Activated T-cell treated with anti-CD3 and anti-CD28 coated beads, Interleukin-2, amount 50 U/mL, for 4 hours (primary cell): Measurements from ENCODE around the gene PIGQ. TPM values are rescaled to one million over a fixed set of nuclear protein-coding genes. Genes with fewer than 3 reads are reported as not detected.

Source experiments
- ATAC-seq, 2 donors: fragments of 200-7000 bp; cut with Tn5 transposase; one replicate each; pipeline ENCODE4 v1.10.0; 2021
- DNase-seq: peaks from one replicate; pipeline ENCODE4 v3.0.0-alpha.2; 2020
- H3K27me3 Mint-ChIP-seq: one replicate; pipeline ENCODE4 v1.8.0; 2021; ENCODE audit warnings: low read depth, mixed read lengths
- H3K36me3 Mint-ChIP-seq: one replicate; pipeline ENCODE4 v1.8.0; 2022; ENCODE audit warnings: mixed read lengths; ENCODE audit not compliant: insufficient read depth
- H3K4me1 Mint-ChIP-seq: one replicate; pipeline ENCODE4 v1.8.0; 2021; ENCODE audit warnings: low read depth, mixed read lengths
- H3K4me3 Mint-ChIP-seq: one replicate; pipeline ENCODE4 v1.8.0; 2021; ENCODE audit warnings: mild to moderate bottlenecking, moderate library complexity, mixed read lengths
- H3K9me3 Mint-ChIP-seq: one replicate; pipeline ENCODE4 v1.8.0; 2021; ENCODE audit warnings: mixed read lengths
- total RNA-seq, 3 donors: library from RNA; stranded (reverse); gene quantifications; one replicate each; pipeline ENCODE4 v1.2.1, GENCODE V29; 2021

Gene PIGQ
- total RNA-seq, 3 donors from 2014 or later: 45.0 to 47.8 (median 46.1) TPM

DNA sequence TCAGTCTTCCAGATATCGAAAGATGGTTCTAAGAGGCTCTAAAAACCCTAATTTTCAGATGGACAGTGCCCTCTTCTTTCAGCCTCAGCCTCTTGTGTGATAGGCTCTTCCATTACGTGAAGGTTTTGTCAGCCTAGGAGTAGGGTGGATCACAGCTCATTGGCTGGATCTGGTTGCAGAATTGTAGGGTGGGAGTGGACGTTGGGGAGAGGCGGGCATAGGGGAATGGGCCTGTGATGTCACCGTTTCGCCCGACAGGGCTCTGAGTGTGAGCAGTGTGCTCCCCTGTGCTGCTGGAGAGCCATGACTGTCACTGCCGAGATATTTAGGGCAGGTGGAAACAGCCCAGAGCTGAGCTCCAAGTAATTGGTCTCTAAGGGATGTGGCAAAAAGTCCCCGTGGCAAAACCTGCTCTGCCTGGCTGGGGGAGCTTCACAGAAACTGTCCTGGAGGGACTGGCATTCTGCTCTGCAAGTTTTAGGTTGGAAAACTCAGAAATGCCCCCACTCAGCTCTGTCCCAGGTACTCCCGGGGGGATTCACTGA lies 54.8 kb downstream of the PIGQ start:
- Mint-ChIP-seq H3K36me3 (no peaks in the 10 kb centered on the region), H3K4me1 (no peaks in the 10 kb centered on the region), H3K4me3 (no peak overlapping the region), H3K9me3 (no peaks in the 10 kb centered on the region), H3K27me3 (no peaks in the 10 kb centered on the region)
- DNase-seq (no peak), ATAC-seq (no peak)

DNA sequence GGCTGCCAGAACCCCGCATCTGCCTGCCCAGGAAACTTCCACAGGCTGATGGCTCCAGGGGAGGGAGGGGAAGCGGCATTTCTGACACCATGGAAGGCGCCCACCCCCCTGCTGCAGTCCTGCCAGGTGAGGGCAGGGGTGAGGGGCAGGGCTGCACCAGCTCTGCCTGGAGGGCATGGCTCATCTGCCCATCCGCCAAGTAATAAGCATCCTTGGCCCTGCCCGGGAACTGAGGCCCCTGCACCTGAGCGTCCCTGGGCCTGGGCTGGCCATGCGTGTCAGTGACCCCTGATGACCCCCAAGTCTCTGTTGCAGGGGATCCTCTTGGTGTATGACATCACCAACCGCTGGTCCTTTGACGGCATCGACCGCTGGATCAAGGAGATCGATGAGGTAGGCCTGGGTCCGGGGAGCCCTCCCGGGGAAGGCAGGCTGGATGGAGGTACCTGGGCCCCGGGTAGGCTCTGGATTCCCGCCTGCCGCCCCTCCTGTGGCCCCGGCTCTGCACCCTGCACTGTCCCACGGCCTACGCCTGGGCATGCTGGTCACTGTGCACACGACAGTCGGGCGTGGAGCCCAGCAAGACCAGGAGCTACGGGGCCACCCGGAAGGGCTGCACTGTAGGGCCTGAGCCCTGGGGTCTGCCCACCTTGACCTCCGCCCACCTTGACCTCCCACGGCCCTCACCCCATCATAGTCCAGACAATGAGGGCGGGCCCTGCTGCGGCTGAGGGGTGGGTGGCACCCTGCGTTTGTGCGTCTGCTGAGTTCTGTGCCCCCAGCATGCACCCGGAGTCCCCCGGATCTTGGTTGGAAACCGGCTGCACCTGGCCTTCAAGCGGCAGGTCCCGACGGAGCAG lies 55.6 kb downstream of the PIGQ start:
- no peaks in the 10 kb centered on the region for H3K4me1 Mint-ChIP-seq
- ATAC-seq (no peak), DNase-seq (no peak)
- no peaks in the 10 kb centered on the region for H3K9me3 Mint-ChIP-seq
- H3K27me3 Mint-ChIP-seq: no peaks in the 10 kb centered on the region
- H3K4me3 Mint-ChIP-seq: no peak overlapping the region
- no peaks in the 10 kb centered on the region for H3K36me3 Mint-ChIP-seq

GRCh38 chr16:625977-626765 lies 56.4 kb downstream of the PIGQ start:
- H3K4me1 Mint-ChIP-seq: no peaks in the 10 kb centered on the region
- no peak for ATAC-seq
- no peaks in the 10 kb centered on the region for H3K27me3 Mint-ChIP-seq
- H3K36me3 Mint-ChIP-seq: no peaks in the 10 kb centered on the region
- no peak overlapping the region for H3K4me3 Mint-ChIP-seq
- DNase-seq: no peak
- H3K9me3 Mint-ChIP-seq: no peaks in the 10 kb centered on the region

DNA sequence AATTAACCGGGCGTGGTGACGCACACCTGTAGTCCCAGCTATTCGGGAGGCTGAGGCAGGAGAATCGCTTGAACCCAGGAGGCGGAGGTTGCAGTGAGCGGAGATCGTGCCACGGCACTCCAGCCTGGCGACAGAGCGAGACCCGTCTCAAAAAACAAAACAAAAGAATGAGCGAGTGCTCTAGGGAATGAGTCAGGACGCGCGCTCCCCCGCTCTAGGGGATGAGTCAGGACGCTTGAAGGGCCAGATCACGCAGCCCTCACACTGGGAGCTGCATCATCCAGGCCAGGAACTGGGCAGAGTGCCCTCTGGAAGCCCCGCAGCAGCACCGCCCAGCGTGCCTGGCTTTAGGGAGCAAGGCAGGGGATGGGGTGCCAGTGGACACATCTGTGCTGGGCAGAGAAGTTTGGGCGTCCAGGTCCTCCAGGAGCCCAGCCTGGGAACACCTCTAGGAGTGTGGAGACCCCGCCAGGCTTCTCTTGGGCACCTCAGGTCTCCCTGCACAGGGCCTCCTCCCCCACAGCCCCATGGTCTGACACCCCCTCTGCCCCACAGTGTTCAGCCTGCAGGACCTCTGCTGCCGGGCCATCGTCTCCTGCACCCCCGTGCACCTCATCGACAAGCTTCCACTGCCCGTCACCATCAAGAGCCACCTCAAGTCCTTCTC lies 57.2 kb downstream of the PIGQ start:
- no peaks in the 10 kb centered on the region for H3K27me3 Mint-ChIP-seq

DNA sequence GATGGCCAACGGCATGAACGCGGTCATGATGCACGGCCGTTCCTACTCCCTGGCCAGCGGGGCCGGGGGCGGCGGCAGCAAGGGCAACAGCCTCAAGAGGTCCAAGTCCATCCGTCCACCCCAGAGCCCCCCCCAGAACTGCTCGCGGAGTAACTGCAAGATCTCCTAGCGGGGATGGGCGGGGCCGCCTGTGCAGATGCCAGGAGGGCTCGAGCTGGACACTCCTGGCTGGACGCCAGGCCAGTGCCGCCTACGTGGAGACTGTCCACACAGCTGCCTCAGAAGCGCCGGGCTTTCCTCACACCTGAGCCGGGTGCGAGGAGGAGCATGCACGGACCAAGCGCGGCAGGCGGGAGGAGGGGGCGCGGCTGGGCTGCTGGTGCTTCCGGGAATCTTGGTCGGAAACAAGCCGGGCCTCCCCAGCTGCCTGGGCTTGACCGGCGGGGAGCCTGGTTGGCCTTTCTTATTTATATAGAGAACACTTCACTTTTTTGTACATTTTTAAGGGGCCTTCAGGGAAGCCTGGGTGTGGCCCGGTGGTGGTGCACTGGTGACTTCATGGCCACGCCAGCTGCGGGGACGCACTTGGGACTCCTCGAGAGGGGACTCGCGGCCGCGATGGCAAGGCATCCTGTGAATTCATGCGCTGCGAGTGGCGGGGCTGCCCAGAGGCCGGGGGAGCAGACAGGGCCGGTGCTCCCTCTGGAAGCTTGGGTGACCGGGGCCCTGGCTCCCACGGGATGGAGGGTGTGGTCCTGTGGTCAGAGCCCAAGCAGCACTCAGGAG lies 57.9 kb downstream of the PIGQ start:
- Mint-ChIP-seq H3K27me3 (no peaks in the 10 kb centered on the region), H3K36me3 (no peaks in the 10 kb centered on the region), H3K9me3 (no peaks in the 10 kb centered on the region), H3K4me3 (no peak overlapping the region), H3K4me1 (no peaks in the 10 kb centered on the region)
- ATAC-seq: no peak
- DNase-seq: no peak

More for the DNA sequence above, 57.2 kb downstream of the PIGQ start:
- ATAC-seq (peak in 1 of 2 donors; percentile 19), DNase-seq (no peak)
- Mint-ChIP-seq H3K4me1 (no peaks in the 10 kb centered on the region), H3K9me3 (no peaks in the 10 kb centered on the region), H3K36me3 (no peaks in the 10 kb centered on the region), H3K4me3 (no peak overlapping the region)

- no peaks in the 10 kb centered on the region for H3K27me3 Mint-ChIP-seq
- no peaks in the 10 kb centered on the region for H3K36me3 Mint-ChIP-seq
- DNase-seq (no peak), ATAC-seq (no peak)
- no peaks in the 10 kb centered on the region for H3K9me3 Mint-ChIP-seq
- H3K4me1 Mint-ChIP-seq: no peaks in the 10 kb centered on the region
- no peak overlapping the region for H3K4me3 Mint-ChIP-seq
Measured at GRCh38 chr16:628321-629061, 58.7 kb downstream of the PIGQ start.

- no peaks in the 10 kb centered on the region for H3K27me3 Mint-ChIP-seq
- ATAC-seq: no peak
- DNase-seq: no peak
- H3K4me3 Mint-ChIP-seq: no peak overlapping the region
- no peaks in the 10 kb centered on the region for H3K36me3 Mint-ChIP-seq
- no peaks in the 10 kb centered on the region for H3K9me3 Mint-ChIP-seq
- H3K4me1 Mint-ChIP-seq: no peaks in the 10 kb centered on the region
Measured at GRCh38 chr16:629185-629832, 59.5 kb downstream of the PIGQ start.

GRCh38 chr16:629833-630248 lies 60.1 kb downstream of the PIGQ start:
- no peaks in the 10 kb centered on the region for H3K9me3 Mint-ChIP-seq
- DNase-seq: no peak
- H3K27me3 Mint-ChIP-seq: no peaks in the 10 kb centered on the region
- H3K4me3 Mint-ChIP-seq: no peak overlapping the region
- H3K4me1 Mint-ChIP-seq: peaks cover 1% of the 10 kb centered on the region
- no peaks in the 10 kb centered on the region for H3K36me3 Mint-ChIP-seq
- ATAC-seq: no peak

- H3K9me3 Mint-ChIP-seq: no peaks in the 10 kb centered on the region
- no peak for ATAC-seq
Measured at GRCh38 chr16:630249-630814, 60.6 kb downstream of the PIGQ start.

DNA sequence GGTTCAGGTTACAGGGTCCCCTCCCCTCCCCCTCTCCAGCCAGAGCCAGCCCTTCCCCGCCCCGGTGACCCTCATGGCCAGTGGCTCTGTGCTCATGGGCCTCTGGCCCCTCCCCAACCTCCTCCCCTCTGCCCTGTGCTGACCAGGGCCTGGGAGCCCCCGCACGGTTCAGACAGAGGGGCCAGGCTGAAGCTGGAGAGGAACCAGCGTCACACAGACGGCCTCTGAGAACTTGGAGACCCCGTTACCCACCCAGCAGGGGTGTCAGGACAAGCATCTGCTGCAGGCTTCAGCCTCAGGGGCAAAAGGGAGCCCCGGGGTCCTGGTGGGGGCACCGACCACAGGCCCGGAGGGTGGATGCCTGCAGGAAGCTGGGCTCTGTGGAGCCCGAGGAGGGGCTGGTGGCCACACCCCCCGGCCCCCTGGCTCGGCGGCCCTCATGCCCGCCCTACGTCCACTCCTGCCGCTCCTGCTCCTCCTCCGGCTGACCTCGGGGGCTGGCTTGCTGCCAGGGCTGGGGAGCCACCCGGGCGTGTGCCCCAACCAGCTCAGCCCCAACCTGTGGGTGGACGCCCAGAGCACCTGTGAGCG lies 61.1 kb downstream of the PIGQ start, which contains the start of gene WFIKKN1:
WFIKKN1 (plus strand) TSS at position 171 of the 591 bp plus-strand sequence; CDS start at position 440, 269 bp downstream.
- H3K27me3 Mint-ChIP-seq: no peaks in the 10 kb centered on the region
- H3K9me3 Mint-ChIP-seq: no peaks in the 10 kb centered on the region
- no peaks in the 10 kb centered on the region for H3K36me3 Mint-ChIP-seq
- no peak within 1 kb of the TSS for H3K4me3 Mint-ChIP-seq
- ATAC-seq (no peak), DNase-seq (no peak)
- H3K4me1 Mint-ChIP-seq: peaks cover 2% of the 10 kb centered on the region

More at GRCh38 chr16:630249-630814, 60.6 kb downstream of the PIGQ start:
- H3K4me3 Mint-ChIP-seq: no peak overlapping the region
- H3K27me3 Mint-ChIP-seq: no peaks in the 10 kb centered on the region
- no peak for DNase-seq
- H3K36me3 Mint-ChIP-seq: no peaks in the 10 kb centered on the region
- peaks cover 2% of the 10 kb centered on the region for H3K4me1 Mint-ChIP-seq

DNA sequence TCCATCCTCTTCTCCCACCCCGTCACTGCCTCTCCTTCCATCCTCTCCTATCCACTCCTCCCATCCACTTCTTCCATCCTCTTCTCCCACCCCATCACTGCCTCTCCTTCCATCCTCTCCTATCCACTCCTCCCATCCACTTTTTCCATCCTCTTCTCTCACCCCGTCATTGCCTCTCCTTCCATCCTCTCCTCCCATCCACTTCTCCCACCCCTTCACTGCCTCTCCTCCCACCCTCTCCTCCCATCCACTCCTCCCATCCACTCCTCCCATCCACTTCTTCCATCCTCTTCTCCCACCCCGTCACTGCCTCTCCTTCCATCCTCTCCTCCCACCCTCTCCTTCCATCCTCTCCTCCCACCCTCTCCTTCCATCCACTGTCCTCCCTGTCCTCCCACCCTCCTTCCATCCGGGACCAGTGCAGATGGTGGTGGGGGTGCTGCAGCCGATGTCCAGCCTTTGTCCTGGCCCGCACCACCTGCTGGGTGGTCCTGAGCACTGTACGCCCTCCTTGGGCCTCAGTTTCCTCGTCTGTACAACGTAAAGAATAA lies 62.1 kb downstream of the PIGQ start:
- ATAC-seq: no peak
- no peak overlapping the region for H3K4me3 Mint-ChIP-seq

More for the DNA sequence above, 62.1 kb downstream of the PIGQ start:
- Mint-ChIP-seq H3K36me3 (no peaks in the 10 kb centered on the region), H3K27me3 (peaks cover 3% of the 10 kb centered on the region), H3K9me3 (no peaks in the 10 kb centered on the region), H3K4me1 (peaks cover 2% of the 10 kb centered on the region)
- no peak for DNase-seq
